OCI-LY3 (cell line): ENCODE measurements around the gene PRSS56.

Experiments
- CTCF ChIP-seq: fragments of 200-600, 300-600 bp; sonication (generic); IDR thresholded peaks from 2 replicates; pipeline ENCODE4 v1.5.1; 2014; ENCODE audit warnings: antibody characterized with exemption, low read length, low read depth
- EZH2phosphoT487 ChIP-seq: fragments of 200-600 bp; shearing (Covaris generic); IDR thresholded peaks from 2 replicates; pipeline ENCODE4 v1.6.1; 2018; ENCODE audit warnings: antibody characterized with exemption, mixed run types, low read depth

GRCh38 chr2:232488721-232489300 lies 31.4 kb upstream of the PRSS56 start:
- TF ChIP-seq EZH2phosphoT487 (no peak), CTCF (no peak)
